Articular chondrocyte of knee joint (primary cell): Measurements from ENCODE around the gene ATP8B2. TPM values are rescaled to one million over a fixed set of nuclear protein-coding genes. Genes with fewer than 3 reads are reported as not detected.

ENCODE experiments used
- small RNA-seq: library from RNA; depleted of rRNA; stranded (forward); fragments of <200 nt; gene quantifications from one replicate; pipeline ENCODE3, GENCODE V24; 2012
- total RNA-seq: library from RNA; depleted of rRNA; stranded (reverse); fragments of >200 nt; gene quantifications from 2 replicates; pipeline ENCODE4 v1.2.3, GENCODE V29; 2012

Gene ATP8B2
- 258 and 314 TPM in 2 replicates for total RNA-seq

GRCh38 chr1:154324669-154325582, at the start of gene ATP8B2:
Gene ATP8B2, plus strand, starts transcription at chr1:154325525. Its CDS starts 2,617 bp downstream, at chr1:154328142.

GRCh38 chr1:154320882-154321608, 4.3 kb upstream of the ATP8B2 start, which contains the start of gene AQP10:
Gene AQP10, plus strand, starts transcription at chr1:154321093. Its CDS starts 63 bp downstream, at chr1:154321156.

Small RNA genes within 50 kb of the gene (small RNA-seq; reads per million reads assigned to genes)
- gene RF00273 (not detected), gene RNU6-121P (not detected), gene RNU6-239P (not detected), gene RNU7-57P (not detected)

Other genes with a start within 250 kb of the ATP8B2 start
- gene NUP210L, start 170.5 kb upstream of the ATP8B2 start, total RNA-seq = 0.52 and 0.86 TPM in 2 replicates
- 482 and 483 TPM in 2 replicates for gene TPM3, start 133.4 kb upstream of the ATP8B2 start, total RNA-seq
- gene CFAP141, start 119.2 kb upstream of the ATP8B2 start, total RNA-seq = not detected in 2 replicates
- 124 and 137 TPM in 2 replicates for gene UBAP2L, start 104.6 kb upstream of the ATP8B2 start, total RNA-seq
- 117 and 124 TPM in 2 replicates for gene HAX1, start 52.9 kb upstream of the ATP8B2 start, total RNA-seq
- 0.13 TPM in 1 of 2 replicates, not detected in the other for gene AQP10, start 4.4 kb upstream of the ATP8B2 start, total RNA-seq
- gene IL6R, start 79.8 kb downstream of the ATP8B2 start, total RNA-seq = 6.3 and 10.2 TPM in 2 replicates
- 0.13 and 0.54 TPM in 2 replicates for gene TDRD10, start 176.7 kb downstream of the ATP8B2 start, total RNA-seq
- 2.7 and 4.8 TPM in 2 replicates for gene SHE, start 176.9 kb downstream of the ATP8B2 start, total RNA-seq
- 29.0 and 29.3 TPM in 2 replicates for gene UBE2Q1, start 233.1 kb downstream of the ATP8B2 start, total RNA-seq
- under 0.01 TPM in 2 replicates for gene CHRNB2, start 242.3 kb downstream of the ATP8B2 start, total RNA-seq